ENCODE data around the gene LY86.

- TF ChIP-seq, protein P1, sequence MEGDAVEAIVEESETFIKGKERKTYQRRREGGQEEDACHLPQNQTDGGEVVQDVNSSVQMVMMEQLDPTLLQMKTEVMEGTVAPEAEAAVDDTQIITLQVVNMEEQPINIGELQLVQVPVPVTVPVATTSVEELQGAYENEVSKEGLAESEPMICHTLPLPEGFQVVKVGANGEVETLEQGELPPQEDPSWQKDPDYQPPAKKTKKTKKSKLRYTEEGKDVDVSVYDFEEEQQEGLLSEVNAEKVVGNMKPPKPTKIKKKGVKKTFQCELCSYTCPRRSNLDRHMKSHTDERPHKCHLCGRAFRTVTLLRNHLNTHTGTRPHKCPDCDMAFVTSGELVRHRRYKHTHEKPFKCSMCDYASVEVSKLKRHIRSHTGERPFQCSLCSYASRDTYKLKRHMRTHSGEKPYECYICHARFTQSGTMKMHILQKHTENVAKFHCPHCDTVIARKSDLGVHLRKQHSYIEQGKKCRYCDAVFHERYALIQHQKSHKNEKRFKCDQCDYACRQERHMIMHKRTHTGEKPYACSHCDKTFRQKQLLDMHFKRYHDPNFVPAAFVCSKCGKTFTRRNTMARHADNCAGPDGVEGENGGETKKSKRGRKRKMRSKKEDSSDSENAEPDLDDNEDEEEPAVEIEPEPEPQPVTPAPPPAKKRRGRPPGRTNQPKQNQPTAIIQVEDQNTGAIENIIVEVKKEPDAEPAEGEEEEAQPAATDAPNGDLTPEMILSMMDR (IDR thresholded peaks at IDR 0.05) = no peak
- TF ChIP-seq POLR2A (IDR thresholded peaks at IDR 0.05) = no peak
Observed at GRCh38 chr6:6592826-6593475, 4.4 kb downstream of the LY86 start.

Measured in testis (tissue), 2 donors.